ENCODE results near the gene ELP4. TPM values are rescaled to one million over a fixed set of nuclear protein-coding genes. Genes with fewer than 3 reads are reported as not detected.

Gene ELP4
- total RNA-seq, 1 donor from 2014 or later = 12.6 TPM

GRCh38 chr11:31804312-31805036 lies 294.9 kb downstream of the ELP4 start:
- no peak for DNase-seq (ENCODE audit: low spot score)
- intact Hi-C loops (cut with DNase I) = no loop called here

GRCh38 chr11:31805037-31805628 lies 295.6 kb downstream of the ELP4 start:
- no peak for DNase-seq (ENCODE audit: low spot score)
- intact Hi-C loops (cut with DNase I) = no loop called here

DNA sequence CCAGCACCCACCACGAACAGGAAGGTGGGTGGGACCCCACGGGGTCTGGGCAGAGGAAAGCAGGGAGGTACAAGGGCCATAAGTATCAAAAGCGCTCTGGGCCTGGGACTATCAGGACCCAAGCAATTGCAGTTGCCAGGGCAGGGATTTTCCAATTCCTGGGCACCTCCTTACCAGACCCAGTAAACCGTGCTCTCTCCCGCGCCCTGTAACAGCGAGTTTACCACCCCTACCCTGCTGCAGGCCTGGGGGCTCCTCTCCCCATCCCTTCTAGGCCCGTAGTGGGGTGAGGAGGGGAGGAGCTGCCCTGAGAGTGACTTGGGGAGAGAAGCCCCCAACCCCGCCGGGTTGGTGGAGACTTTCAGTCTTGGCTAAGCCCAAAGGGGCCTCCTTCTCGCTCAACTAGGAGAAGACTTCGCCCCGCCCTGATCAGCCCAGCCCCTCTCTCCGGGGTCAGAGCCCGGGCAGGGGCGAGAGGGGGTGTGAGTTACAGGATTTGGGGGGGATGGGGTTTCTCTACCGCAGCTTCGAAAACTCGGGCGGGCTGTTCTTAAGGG lies 296.1 kb downstream of the ELP4 start:
- intact Hi-C loops (cut with DNase I) = no loop called here
- no peak for DNase-seq (ENCODE audit: low spot score)

DNA sequence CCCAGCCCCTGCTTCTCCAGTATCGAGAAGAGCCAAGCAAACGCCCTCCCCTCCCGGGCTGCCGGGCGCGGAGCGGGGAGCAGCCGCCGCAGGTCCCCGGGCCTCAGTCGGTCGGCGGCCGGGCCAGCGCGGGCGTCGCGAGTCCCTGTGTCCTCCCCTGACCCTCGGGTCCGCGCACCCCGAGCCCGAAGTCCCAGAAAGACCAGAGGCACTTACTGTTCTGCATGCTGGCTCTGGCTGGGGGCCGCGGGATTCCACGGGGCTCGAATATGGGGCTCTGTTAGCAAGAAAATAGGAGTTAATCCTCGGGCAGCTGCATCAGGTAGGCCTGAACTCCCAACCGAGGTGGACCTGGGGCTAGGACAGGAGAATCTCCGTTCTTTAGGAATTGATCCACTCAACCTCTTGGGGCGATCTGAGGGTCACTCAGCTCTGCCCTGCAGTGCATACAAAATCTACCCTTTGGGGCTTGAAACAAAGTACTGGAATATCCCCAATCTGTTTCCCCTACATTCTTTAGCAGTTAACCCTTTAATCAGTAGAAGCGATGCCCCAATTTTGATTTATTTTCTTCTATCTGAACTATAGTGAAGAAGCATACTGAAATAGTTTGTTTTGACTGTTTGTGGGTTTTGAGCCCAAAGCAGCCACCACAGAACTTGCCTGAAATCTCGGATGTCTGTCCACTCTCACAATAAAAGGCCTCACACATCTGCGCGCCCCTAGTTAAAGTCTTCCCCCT lies 296.8 kb downstream of the ELP4 start:
- intact Hi-C loops (cut with DNase I) = no loop called here
- no peak for DNase-seq (ENCODE audit: low spot score)

GRCh38 chr11:31806928-31807798 lies 297.6 kb downstream of the ELP4 start:
- intact Hi-C loops (cut with DNase I) = no loop called here
- no peak for DNase-seq (ENCODE audit: low spot score)

- DNase-seq (ENCODE audit: low spot score) = no peak
- intact Hi-C loops (cut with DNase I) = no loop called here
These were observed 298.5 kb downstream of the ELP4 start for GRCh38 chr11:31807799-31808667.

- no peak for DNase-seq (ENCODE audit: low spot score)
- intact Hi-C loops (cut with DNase I) = no loop called here
These were observed 299.4 kb downstream of the ELP4 start for GRCh38 chr11:31808721-31809540.

DNA sequence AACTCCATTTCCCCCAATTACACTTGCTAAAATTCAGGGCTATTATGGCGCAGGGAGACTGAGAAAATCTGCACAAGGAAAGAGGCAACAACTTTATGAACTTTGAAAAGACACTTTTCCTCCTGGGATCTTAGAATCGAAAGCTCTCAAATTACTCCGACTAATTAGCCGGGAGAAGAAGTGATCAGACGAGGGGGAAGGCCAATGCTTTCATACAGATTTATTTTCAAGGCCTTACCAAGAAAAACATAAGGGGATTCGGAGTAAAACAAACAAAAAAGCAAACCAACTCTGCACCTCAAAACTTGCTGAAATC lies 299.9 kb downstream of the ELP4 start:
- intact Hi-C loops (cut with DNase I) = no loop called here
- DNase-seq (ENCODE audit: low spot score) = no peak

GRCh38 chr11:31809857-31810778 lies 300.6 kb downstream of the ELP4 start:
- intact Hi-C loops (cut with DNase I) = loop anchor here (10.0 kb wide), 1 partner anchor 165 kb away; no protein-coding TSS in a partner anchor
- DNase-seq (ENCODE audit: low spot score) = no peak

DNA sequence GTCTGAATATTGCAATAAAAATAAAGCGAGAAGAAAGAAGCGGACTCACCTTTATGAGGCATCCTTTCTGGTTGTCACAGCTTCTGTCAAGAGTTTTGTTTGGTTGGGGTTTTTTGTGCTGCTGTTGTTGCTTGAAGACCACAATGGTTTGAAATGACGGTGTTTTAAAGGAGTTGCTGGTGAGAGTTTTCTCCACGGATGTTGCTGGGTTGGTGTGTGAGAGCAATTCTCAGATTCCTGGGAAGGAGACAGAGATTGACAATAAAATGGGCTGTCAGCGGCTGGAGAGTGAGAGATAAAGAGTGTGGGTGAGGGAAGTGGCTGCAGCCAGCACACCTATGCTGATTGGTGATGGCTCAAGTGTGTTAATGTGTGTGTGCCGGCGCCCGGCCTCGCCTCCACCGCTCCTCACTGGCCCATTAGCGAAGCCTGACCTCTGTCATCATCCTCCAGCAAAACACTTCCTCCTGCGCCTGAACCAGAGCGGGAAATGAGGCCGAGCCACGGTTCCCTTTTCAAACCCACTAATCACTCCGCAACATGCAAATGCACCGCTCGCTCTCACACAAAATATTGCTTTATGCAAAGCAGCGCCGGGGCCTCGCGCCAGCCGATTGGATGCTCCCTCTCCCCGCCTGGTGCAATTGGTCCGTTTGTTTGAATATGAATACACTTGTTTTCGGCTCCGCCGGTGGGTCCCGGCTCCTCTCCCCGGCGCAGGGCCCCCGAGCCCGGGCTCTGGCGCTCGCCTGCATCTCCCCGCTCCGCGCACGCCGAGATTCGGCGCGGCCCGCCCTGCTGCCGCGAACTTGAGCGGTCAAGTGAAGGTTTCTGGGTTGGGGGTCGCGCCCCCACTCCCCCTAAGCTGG lies 301.4 kb downstream of the ELP4 start, which contains the start of gene PAX6:
Gene PAX6, minus strand, starts transcription at position 544 of the 869 bp plus-strand sequence. CDS start 4,911 bp downstream, outside the sequence.
- no peak for DNase-seq (ENCODE audit: low spot score)
- intact Hi-C loops (cut with DNase I) = loop anchor here (10.0 kb wide), 1 partner anchor 166 kb away; no protein-coding TSS in a partner anchor

DNA sequence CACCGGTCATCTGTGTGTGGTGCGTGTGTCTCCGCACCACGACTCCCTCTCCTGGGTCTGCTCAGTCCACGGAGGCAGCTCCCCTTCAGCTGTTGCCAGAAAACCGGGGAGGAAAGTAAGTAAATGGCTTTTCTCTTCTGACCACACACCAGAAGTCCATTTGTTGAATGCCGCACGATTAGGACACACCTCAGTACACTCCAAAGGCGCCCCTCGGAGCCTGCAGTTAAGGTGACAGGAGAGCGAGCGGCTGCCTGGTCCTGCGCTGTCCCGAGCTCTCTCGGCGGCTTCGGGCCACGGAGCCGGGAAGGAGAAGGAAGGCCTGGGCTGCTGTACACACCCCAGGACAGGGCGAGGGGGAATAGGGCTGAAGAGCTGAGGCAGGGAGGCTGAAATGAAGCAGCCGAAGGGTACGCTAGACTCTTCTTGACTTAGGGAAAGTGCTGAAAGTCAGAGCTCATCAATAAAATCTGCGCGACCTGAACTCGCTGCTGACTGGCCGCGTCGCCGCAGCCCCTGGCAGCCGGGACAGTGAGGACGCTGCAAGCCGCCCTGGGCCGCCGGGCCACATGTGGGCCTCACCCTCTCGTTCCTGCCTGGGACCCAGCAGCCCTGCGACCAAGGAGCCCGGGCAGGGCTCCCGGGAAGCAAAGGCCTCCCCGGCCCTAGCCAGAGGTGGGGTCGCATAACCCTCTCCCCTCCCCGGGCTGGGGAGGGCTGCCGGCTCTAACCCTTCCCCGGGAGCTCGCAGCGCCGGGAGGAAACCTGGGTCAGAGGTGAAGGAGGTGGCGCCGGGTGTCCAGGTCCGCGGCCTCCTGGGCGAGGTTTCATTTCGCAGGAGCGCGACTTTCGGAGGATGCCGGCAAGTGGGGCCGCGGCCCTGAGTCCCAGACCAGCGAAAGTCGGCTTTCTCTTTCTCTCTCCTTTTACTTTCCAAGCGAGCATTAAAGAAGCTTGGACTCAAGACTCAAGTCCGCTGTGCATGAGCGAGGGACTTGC lies 303.1 kb downstream of the ELP4 start:
- DNase-seq (ENCODE audit: low spot score) = no peak
- intact Hi-C loops (cut with DNase I) = loop anchor here (10.0 kb wide), 1 partner anchor 168 kb away; no protein-coding TSS in a partner anchor

GRCh38 chr11:31813391-31814175 lies 304.0 kb downstream of the ELP4 start:
- DNase-seq (ENCODE audit: low spot score) = no peak
- intact Hi-C loops (cut with DNase I) = loop anchor here (10.0 kb wide), 1 partner anchor 169 kb away; no protein-coding TSS in a partner anchor

DNA sequence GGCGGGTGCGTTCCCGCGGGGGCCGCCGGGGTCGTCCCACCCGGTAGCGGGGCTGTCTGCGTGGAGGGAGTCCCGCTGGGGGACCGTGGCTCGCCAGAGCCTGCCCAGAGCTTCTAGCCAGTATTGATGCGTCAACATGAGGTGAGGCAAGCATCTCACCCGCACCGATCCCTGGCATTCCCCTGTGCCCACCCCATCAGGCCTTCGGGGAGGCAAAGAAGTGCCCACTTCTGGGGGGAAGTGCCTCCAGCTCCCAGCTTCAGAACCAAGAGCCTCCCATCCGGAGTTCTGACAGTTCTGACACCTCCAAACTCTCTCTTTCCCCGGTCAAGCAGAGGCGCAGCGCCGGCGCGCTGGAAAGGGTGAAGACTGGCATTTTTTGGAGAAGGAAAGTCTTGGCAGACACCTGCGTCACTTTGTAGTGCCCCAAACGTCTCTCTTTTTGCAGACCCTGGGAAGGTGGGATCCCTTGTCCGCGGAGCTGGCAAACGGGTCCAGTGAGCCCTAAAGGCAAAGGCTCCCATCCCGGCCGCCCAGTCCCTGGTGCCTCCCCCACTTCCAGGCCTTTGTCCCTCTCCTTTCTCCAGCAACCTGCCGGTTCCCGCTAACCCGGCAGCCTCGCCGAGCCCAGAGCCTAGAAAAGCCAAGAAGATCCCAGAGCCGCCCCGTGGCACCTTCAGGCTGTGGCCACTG lies 304.8 kb downstream of the ELP4 start:
- intact Hi-C loops (cut with DNase I) = loop anchor here (10.0 kb wide), 1 partner anchor 170 kb away; no protein-coding TSS in a partner anchor
- no peak for DNase-seq (ENCODE audit: low spot score)

All from cardiac septum (tissue), 1 donor.